ENCODE results near the gene WDR4. TPM values are rescaled to one million over a fixed set of nuclear protein-coding genes. Genes with fewer than 3 reads are reported as not detected.

Gene WDR4
- total and polyA plus RNA-seq, 2 of the 13 experiments (the other 11 are each of a cell fraction or from before 2014, with no cell fraction given) = 11.3 to 14.4 TPM

DNA sequence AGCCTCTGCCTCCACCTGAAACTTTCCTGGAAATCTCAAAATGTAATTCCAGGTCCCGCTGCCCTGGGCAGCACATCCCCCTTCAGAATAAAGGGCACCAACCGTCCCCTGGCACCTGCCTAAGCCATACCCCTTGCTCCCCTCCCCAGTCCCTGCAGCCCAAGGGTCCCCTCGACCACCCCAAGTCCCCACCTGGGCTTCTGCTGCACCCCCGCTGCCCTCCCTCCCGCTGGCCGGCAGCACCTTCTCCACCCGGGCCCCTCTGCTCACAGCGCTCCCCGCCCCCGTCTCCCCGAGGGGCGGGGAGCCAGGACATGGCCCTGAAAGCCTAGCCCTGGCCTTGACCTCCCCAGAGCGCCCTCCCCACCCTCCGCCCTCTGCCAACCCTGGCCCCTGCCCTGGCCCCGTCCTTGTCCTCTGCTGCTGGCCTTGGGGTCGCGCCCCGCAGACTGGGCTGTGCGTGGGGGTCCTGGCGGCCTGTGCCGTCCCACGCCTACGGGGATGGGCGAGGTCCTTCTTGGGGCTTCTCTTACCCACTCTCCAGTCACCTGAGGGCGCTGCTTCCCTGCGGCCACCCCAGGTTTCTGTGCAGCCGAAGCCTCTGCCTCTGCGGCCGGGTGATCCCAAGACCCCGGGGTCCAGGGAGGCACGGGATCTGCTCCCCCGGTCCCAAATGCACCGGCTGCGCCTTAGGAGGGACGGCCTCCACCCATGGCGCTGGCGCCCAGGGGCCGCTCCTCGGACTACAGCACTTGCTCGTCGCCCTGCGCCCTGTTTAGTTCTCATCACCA lies 41.7 kb downstream of the WDR4 start (continued):
- TF ChIP-seq, protein P1, sequence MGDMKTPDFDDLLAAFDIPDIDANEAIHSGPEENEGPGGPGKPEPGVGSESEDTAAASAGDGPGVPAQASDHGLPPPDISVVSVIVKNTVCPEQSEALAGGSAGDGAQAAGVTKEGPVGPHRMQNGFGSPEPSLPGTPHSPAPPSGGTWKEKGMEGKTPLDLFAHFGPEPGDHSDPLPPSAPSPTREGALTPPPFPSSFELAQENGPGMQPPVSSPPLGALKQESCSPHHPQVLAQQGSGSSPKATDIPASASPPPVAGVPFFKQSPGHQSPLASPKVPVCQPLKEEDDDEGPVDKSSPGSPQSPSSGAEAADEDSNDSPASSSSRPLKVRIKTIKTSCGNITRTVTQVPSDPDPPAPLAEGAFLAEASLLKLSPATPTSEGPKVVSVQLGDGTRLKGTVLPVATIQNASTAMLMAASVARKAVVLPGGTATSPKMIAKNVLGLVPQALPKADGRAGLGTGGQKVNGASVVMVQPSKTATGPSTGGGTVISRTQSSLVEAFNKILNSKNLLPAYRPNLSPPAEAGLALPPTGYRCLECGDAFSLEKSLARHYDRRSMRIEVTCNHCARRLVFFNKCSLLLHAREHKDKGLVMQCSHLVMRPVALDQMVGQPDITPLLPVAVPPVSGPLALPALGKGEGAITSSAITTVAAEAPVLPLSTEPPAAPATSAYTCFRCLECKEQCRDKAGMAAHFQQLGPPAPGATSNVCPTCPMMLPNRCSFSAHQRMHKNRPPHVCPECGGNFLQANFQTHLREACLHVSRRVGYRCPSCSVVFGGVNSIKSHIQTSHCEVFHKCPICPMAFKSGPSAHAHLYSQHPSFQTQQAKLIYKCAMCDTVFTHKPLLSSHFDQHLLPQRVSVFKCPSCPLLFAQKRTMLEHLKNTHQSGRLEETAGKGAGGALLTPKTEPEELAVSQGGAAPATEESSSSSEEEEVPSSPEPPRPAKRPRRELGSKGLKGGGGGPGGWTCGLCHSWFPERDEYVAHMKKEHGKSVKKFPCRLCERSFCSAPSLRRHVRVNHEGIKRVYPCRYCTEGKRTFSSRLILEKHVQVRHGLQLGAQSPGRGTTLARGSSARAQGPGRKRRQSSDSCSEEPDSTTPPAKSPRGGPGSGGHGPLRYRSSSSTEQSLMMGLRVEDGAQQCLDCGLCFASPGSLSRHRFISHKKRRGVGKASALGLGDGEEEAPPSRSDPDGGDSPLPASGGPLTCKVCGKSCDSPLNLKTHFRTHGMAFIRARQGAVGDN (CRISPR knock-in tag; IDR thresholded peaks at IDR 0.05) = peak; percentile 51; the same call in 1 of the 2 replicates
- TF ChIP-seq CEBPB (IDR thresholded peaks at IDR 0.05; ENCODE audit: borderline replicate concordance, low read depth, low read length) = no peak

- POLR2A ChIA-PET = no interaction called here
- TF ChIP-seq ZNF263 (CRISPR knock-in tag; IDR thresholded peaks at IDR 0.05) (peak; percentile 62; the same call in 1 of the 2 replicates), NONO (IDR thresholded peaks at IDR 0.05) (no peak), NONO (CRISPR knock-in tag; conservative IDR thresholded peaks at IDR 0.05) (0 out of 2 replicates have a peak, but pooled peaks have one; percentile 15), FIP1L1 (IDR thresholded peaks at IDR 0.05; ENCODE audit: borderline replicate concordance, insufficient read depth, low read depth, low read length) (no peak), TBP (CRISPR knock-in tag; IDR thresholded peaks at IDR 0.05) (no peak), GABPB1 (CRISPR knock-in tag; IDR thresholded peaks at IDR 0.05) (no peak)
- TF ChIP-seq, protein P1 (CRISPR knock-in tag; IDR thresholded peaks at IDR 0.05) = no peak
These were observed 42.5 kb downstream of the WDR4 start for GRCh38 chr21:42836767-42837301.

More at GRCh38 chr21:42836767-42837301, 42.5 kb downstream of the WDR4 start:
- intact Hi-C loops (cut with micrococcal nuclease; ENCODE audit: unreplicated experiment) (no loop called here), in situ Hi-C loops (cut with HindIII; ENCODE audit: extremely low pct_ligation_motif_present, low pct_unique_long_range_greater_than_20kb) (loop anchor here (10.0 kb wide), 1 partner anchor 182 kb away; the partner anchor contains the start of gene PDE9A)
- Histone ChIP-seq H3K27ac (ENCODE audit: extremely low read length, insufficient read depth, low read length) (no peak overlapping the region), H3K79me2 (ENCODE audit: insufficient read depth, low read length) (no peaks in the 10 kb centered on the region), H4K20me1 (ENCODE audit: insufficient read depth, low read length) (no peaks in the 10 kb centered on the region; the same call in 1 of the 2 replicates), H3K9me3 (ENCODE audit: low read length) (no peaks in the 10 kb centered on the region), H3K4me1 (ENCODE audit: insufficient read depth, low read length) (peaks cover 22% of the 10 kb centered on the region), H3K9ac (ENCODE audit: insufficient read depth, low read depth, low read length) (no peak overlapping the region), H3K4me3 (replicated peaks in 1 of 3; ENCODE audit: insufficient read depth in 1 of 3, low read depth in 2 of 3, low read length in 3 of 3) (no peak overlapping the region), H3K27me3 (ENCODE audit: control insufficient read depth in 1 of 2, insufficient read depth in 2 of 2, low read length in 2 of 2) (no peaks in the 10 kb centered on the region), H3K36me3 (replicated peaks in 1 of 2; ENCODE audit: control insufficient read depth in 1 of 2, insufficient read depth in 2 of 2, low read length in 2 of 2) (peaks cover 17 to 27% of the 10 kb centered on the region in 2 experiments), H3K4me2 (ENCODE audit: low read depth, low read length) (no peak overlapping the region), H2AFZ (ENCODE audit: low read length) (no peak overlapping the region)
- WGBS (ENCODE audit: low lambda C conversion rate) = 79% methylated on average over 10 of the region's 15 CpGs
- CTCF ChIA-PET (ENCODE audit: low intra/inter-chr PET ratio, low total read pairs) = no interaction called here
- BruUV-seq (replicated peaks) = no TSS peak
- no peak for FAIRE-seq
- no peak for DNase-seq (ENCODE audit: low spot score)
- no peak for ATAC-seq

All from HepG2 (cell line).